H1 (cell line): Measurements from ENCODE around the gene RGS2. TPM values are rescaled to one million over a fixed set of nuclear protein-coding genes. Genes with fewer than 3 reads are reported as not detected.

Experiments
- CTCF ChIA-PET: fragments of 300-600 bp; sonication (Branson Sonifier 250); formaldehyde crosslinking; loops from one replicate; lab custom pipeline; 2021; ENCODE audit not compliant: partially characterized antibody; lab: Charles Lee
- POLR2A ChIA-PET: fragments of 300-600 bp; sonication (Branson Sonifier 250); formaldehyde crosslinking; loops from one replicate; lab custom pipeline; 2021; ENCODE audit warnings: inconsistent platforms; ENCODE audit not compliant: partially characterized antibody; lab: Charles Lee
- DNase-seq, 2 experiments: peaks; one replicate each; pipeline versions ENCODE4 v3.0.0 to v3.0.0-alpha.2; 2010 to 2022; ENCODE audit warnings: low spot score in 2 of 2, low read depth in 1 of 2, mixed read lengths in 1 of 2
- FAIRE-seq: peaks from 2 replicates; lab custom pipeline; 2011; peaks lifted over from hg19 to GRCh38; lab: Jason Lieb, UNC
- H2AFZ ChIP-seq: 2 replicates; pipeline ENCODE4 v1.8.1; 2012; ENCODE audit warnings: low read length, inconsistent platforms
- H2AK5ac ChIP-seq: 2 replicates; pipeline ENCODE4 v1.6.1; 2013; ENCODE audit warnings: low read depth, low read length
- H2BK120ac ChIP-seq: replicated peaks from 2 replicates; pipeline ENCODE3; 2013; ENCODE audit warnings: low read depth, low read length, inconsistent platforms
- H2BK12ac ChIP-seq: 2 replicates; pipeline ENCODE4 v1.6.1; 2013; ENCODE audit warnings: low read depth, low read length
- H2BK15ac ChIP-seq: 2 replicates; pipeline ENCODE4 v1.6.1; 2013; ENCODE audit warnings: low read length
- H2BK20ac ChIP-seq: 2 replicates; pipeline ENCODE4 v1.6.1; 2013; ENCODE audit warnings: low read length
- H2BK5ac ChIP-seq: 2 replicates; pipeline ENCODE4 v1.6.1; 2013; ENCODE audit warnings: low read depth, low read length
- H3K14ac ChIP-seq: 2 replicates; pipeline ENCODE4 v1.6.1; 2013; ENCODE audit warnings: inconsistent platforms; ENCODE audit not compliant: insufficient read length
- H3K18ac ChIP-seq: 2 replicates; pipeline ENCODE4 v1.6.1; 2013; ENCODE audit warnings: low read length; ENCODE audit errors: extremely low read depth
- H3K23ac ChIP-seq: 2 replicates; pipeline ENCODE4 v1.6.1; 2013; ENCODE audit warnings: inconsistent platforms; ENCODE audit not compliant: insufficient read length
- H3K23me2 ChIP-seq: 2 replicates; pipeline ENCODE4 v1.6.1; 2013; ENCODE audit warnings: low read depth, low read length
- H3K27ac ChIP-seq: 2 replicates; pipeline ENCODE4 v1.6.1; 2011; ENCODE audit warnings: low read depth, low read length, inconsistent platforms
- H3K27me3 ChIP-seq, 4 experiments: replicated peaks in 1 of 4; 1 replicate in 1 of 4; 2 replicates in 3 of 4; pipeline versions ENCODE4 v1.6.1 to v1.8.1; 2011 to 2013; ENCODE audit warnings: low read length in 3 of 4, mild to moderate bottlenecking in 3 of 4, inconsistent platforms in 2 of 4, mixed read lengths in 2 of 4, moderate library complexity in 1 of 4; ENCODE audit not compliant: control insufficient read depth in 3 of 4, insufficient read depth in 3 of 4; ENCODE audit errors: extremely low read depth in 1 of 4
- H3K36me3 ChIP-seq, 4 experiments: 2 replicates each; pipeline versions ENCODE4 v1.6.1 to v1.8.1; 2011 to 2013; ENCODE audit warnings: mild to moderate bottlenecking in 4 of 4, low read length in 3 of 4, moderate library complexity in 2 of 4, control low read depth in 1 of 4, inconsistent platforms in 1 of 4; ENCODE audit not compliant: insufficient read depth in 4 of 4, control insufficient read depth in 2 of 4
- H3K4ac ChIP-seq: replicated peaks from 2 replicates; pipeline ENCODE3; 2013; ENCODE audit warnings: low read length, low read depth, mixed read lengths, inconsistent platforms; ENCODE audit not compliant: insufficient read length
- H3K4me1 ChIP-seq, 4 experiments: replicated peaks in 1 of 4; 1 replicate in 1 of 4; 2 replicates in 3 of 4; pipeline versions ENCODE4 v1.6.1 to v1.8.1; 2011 to 2013; ENCODE audit warnings: low read length in 3 of 4, inconsistent platforms in 2 of 4, mixed read lengths in 1 of 4; ENCODE audit not compliant: insufficient read depth in 4 of 4, control insufficient read depth in 3 of 4
- H3K4me2 ChIP-seq, 2 experiments: 2 replicates each; pipeline versions ENCODE4 v1.6.1 to v1.8.1; 2011 to 2013; ENCODE audit warnings: low read depth in 2 of 2, low read length in 2 of 2, control low read depth in 1 of 2, inconsistent platforms in 1 of 2, mild to moderate bottlenecking in 1 of 2; ENCODE audit not compliant: insufficient read depth in 1 of 2
- H3K4me3 ChIP-seq, 4 experiments: fragments of 200-600, 300-600 bp in 1 of 4; sonication (generic), shearing (Covaris generic), sonication (Bioruptor Twin) in 1 of 4; 2 replicates each; pipeline versions ENCODE4 v1.5.1 to v1.8.1; 2011 to 2016; ENCODE audit warnings: low read length in 4 of 4, low read depth in 3 of 4, control low read depth in 2 of 4, inconsistent platforms in 2 of 4, mild to moderate bottlenecking in 2 of 4, mixed read lengths in 1 of 4, moderate library complexity in 1 of 4; ENCODE audit not compliant: insufficient read depth in 2 of 4; ENCODE audit errors: extremely low read depth in 1 of 4
- H3K56ac ChIP-seq: replicated peaks from 2 replicates; pipeline ENCODE3; 2013; ENCODE audit warnings: low read depth, mild to moderate bottlenecking, mixed read lengths, low read length, inconsistent platforms; ENCODE audit not compliant: insufficient read length
- H3K79me1 ChIP-seq: 2 replicates; pipeline ENCODE4 v1.6.1; 2013; ENCODE audit warnings: low read depth, low read length, control low read depth
- H3K79me2 ChIP-seq, 2 experiments: 2 replicates each; pipeline versions ENCODE4 v1.6.1 to v1.8.1; 2012 to 2013; ENCODE audit warnings: low read length in 2 of 2, mild to moderate bottlenecking in 2 of 2, inconsistent platforms in 1 of 2; ENCODE audit not compliant: insufficient read depth in 2 of 2, control insufficient read depth in 1 of 2
- H3K9ac ChIP-seq, 4 experiments: replicated peaks in 1 of 4; 1 replicate in 1 of 4; 2 replicates in 3 of 4; pipeline versions ENCODE4 v1.6.1 to v1.8.1; 2011 to 2013; ENCODE audit warnings: low read depth in 3 of 4, low read length in 3 of 4, control low read depth in 2 of 4, mild to moderate bottlenecking in 2 of 4, moderate library complexity in 2 of 4, inconsistent platforms in 1 of 4; ENCODE audit errors: extremely low read depth in 1 of 4
- H3K9me3 ChIP-seq, 2 experiments: 2 replicates each; pipeline versions ENCODE4 v1.6.1 to v1.8.1; 2012 to 2013; ENCODE audit warnings: mild to moderate bottlenecking in 2 of 2, moderate library complexity in 2 of 2, control low read depth in 1 of 2, inconsistent platforms in 1 of 2, low read depth in 1 of 2, low read length in 1 of 2, mixed read lengths in 1 of 2; ENCODE audit not compliant: insufficient read depth in 2 of 2
- H4K20me1 ChIP-seq, 2 experiments: replicated peaks in 1 of 2; 2 replicates each; pipeline versions ENCODE3 to v1.8.1; 2011 to 2013; ENCODE audit warnings: inconsistent platforms in 2 of 2, low read length in 2 of 2, mild to moderate bottlenecking in 1 of 2; ENCODE audit not compliant: insufficient read depth in 2 of 2, control insufficient read depth in 1 of 2
- H4K5ac ChIP-seq: 2 replicates; pipeline ENCODE4 v1.6.1; 2013; ENCODE audit warnings: low read length, low read depth, mixed read lengths, inconsistent platforms; ENCODE audit not compliant: insufficient read length
- H4K8ac ChIP-seq: 2 replicates; pipeline ENCODE4 v1.8.0; 2013; ENCODE audit warnings: mild to moderate bottlenecking, moderate library complexity, low read length, inconsistent platforms; ENCODE audit not compliant: insufficient read depth; ENCODE audit errors: extremely low read depth
- H4K91ac ChIP-seq: replicated peaks from 2 replicates; pipeline ENCODE3; 2013; ENCODE audit warnings: low read length, mixed read lengths, inconsistent platforms; ENCODE audit not compliant: insufficient read length
- ASH2L ChIP-seq: fragments of 200-600, 300-600 bp; sonication (generic); IDR thresholded peaks from one replicate; pipeline ENCODE4 v1.7.1; 2017; ENCODE audit warnings: low read length
- CBX8 ChIP-seq: fragments of 300-800, 300-1000 bp; sonication (generic); IDR thresholded peaks from 2 replicates; pipeline ENCODE4 v1.7.1; 2016; ENCODE audit warnings: low read depth, low read length, borderline replicate concordance
- CEBPB ChIP-seq: IDR thresholded peaks from 2 replicates; pipeline ENCODE4 v1.6.1; 2012; ENCODE audit warnings: low read depth, low read length
- CREB1 ChIP-seq: IDR thresholded peaks from 2 replicates; pipeline ENCODE4 v1.6.1; 2012; ENCODE audit warnings: inconsistent platforms
- CTCF ChIP-seq, 3 experiments: IDR thresholded peaks; 1 replicate in 2 of 3; 2 replicates in 1 of 3; pipeline versions ENCODE4 v1.5.1 to v1.6.1; 2011; ENCODE audit warnings: low read length in 3 of 3, mild to moderate bottlenecking in 3 of 3, inconsistent platforms in 2 of 3, low read depth in 1 of 3, moderate library complexity in 1 of 3; ENCODE audit not compliant: insufficient read depth in 1 of 3; ENCODE audit errors: control extremely low read depth in 1 of 3
- HDAC2 ChIP-seq, 2 experiments: fragments of 300-600 bp in 1 of 2; sonication (generic) in 1 of 2; IDR thresholded peaks; 2 replicates each; pipeline ENCODE4 v1.6.1; 2011 to 2012; ENCODE audit warnings: low read depth in 2 of 2, low read length in 2 of 2, mild to moderate bottlenecking in 2 of 2, moderate library complexity in 2 of 2, borderline replicate concordance in 1 of 2, inconsistent platforms in 1 of 2
- KDM1A ChIP-seq: fragments of 200-600, 300-600 bp; sonication (generic); IDR thresholded peaks from 2 replicates; pipeline ENCODE4 v1.7.1; 2016; ENCODE audit warnings: mild to moderate bottlenecking, low read length, borderline replicate concordance
- MAFK ChIP-seq: IDR thresholded peaks from 2 replicates; pipeline ENCODE4 v1.6.1; 2012; ENCODE audit warnings: low read depth, mild to moderate bottlenecking, improper control_type of control experiment, low read length
- POLR2A ChIP-seq, 2 experiments: IDR thresholded peaks; 1 replicate in 1 of 2; 2 replicates in 1 of 2; pipeline ENCODE4 v1.6.1; 2011; ENCODE audit warnings: low read depth in 2 of 2, low read length in 2 of 2, mild to moderate bottlenecking in 2 of 2; ENCODE audit errors: control extremely low read depth in 1 of 2
- WGBS, 2 experiments: shearing (Covaris generic) in 1 of 2; methylation state at CpG; one replicate each; pipeline versions ENCODE4 v1.1.6 to v1.1.7; 2013 to 2015; ENCODE audit warnings: low lambda C conversion rate in 2 of 2, mixed read lengths in 2 of 2, inconsistent platforms in 1 of 2, low coverage in 1 of 2, missing lambda C conversion rate in 1 of 2; ENCODE audit not compliant: insufficient replicate concordance in 2 of 2, insufficient coverage in 1 of 2, insufficient read length in 1 of 2; ENCODE audit errors: extremely low coverage in 1 of 2, missing lambda C conversion rate in 1 of 2; 5-methylcytosine and 5-hydroxymethylcytosine counted together
- polyA plus RNA-seq, 7 experiments: library from polyadenylated mRNA; depleted of rRNA in 3 of 7; stranded (reverse) in 5 of 7; unstranded in 2 of 7; fragments of >200 nt in 5 of 7; fragments of 200-250 nt in 2 of 7; gene quantifications; 1 replicate in 5 of 7; 2 replicates in 1 of 7; 4 replicates in 1 of 7; pipeline versions ENCODE4 v1.2.1 to v1.2.3, GENCODE V29; 2011 to 2013; ENCODE audit warnings: missing spikeins in 2 of 7, mixed read lengths in 2 of 7
- total RNA-seq: library from RNA; stranded (reverse); fragmentation: NEBNext Ultra II Directional; extraction: Animal tissue kit (Norgen Biotek cat#: 25700); gene quantifications from 2 replicates; pipeline ENCODE4 v1.2.1, GENCODE V29; 2021
- TF ChIP-seq, protein P1 (sequence below): IDR thresholded peaks from 2 replicates; pipeline ENCODE4 v1.6.1; 2012; ENCODE audit warnings: inconsistent platforms

Gene RGS2
- total and polyA plus RNA-seq, 2 of the 8 experiments (the other 6 are each of a cell fraction or from before 2014, with no cell fraction given) = 9.1 to 17.0 TPM

GRCh38 chr1:192812420-192813209 is 3.8 kb downstream of the RGS2 start:
- H4K5ac ChIP-seq = no peak overlapping the region
- H3K4me2 ChIP-seq = no peak overlapping the region
- H4K20me1 ChIP-seq = no peaks in the 10 kb centered on the region
- H4K91ac ChIP-seq = no peak overlapping the region
- no peak overlapping the region for H2BK5ac ChIP-seq
- H2AK5ac ChIP-seq = no peak overlapping the region
- ChIA-PET POLR2A (interaction anchor here (0.6 to 0.7 kb wide), 2 partner anchors 180 to 306 kb away, joined by 3 to 5 read pairs; no protein-coding TSS in a partner anchor), CTCF (interaction anchor here (1.0 to 3.9 kb wide), 2 partner anchors 113 to 207 kb away, joined by 3 to 14 read pairs; no protein-coding TSS in a partner anchor)
- no peaks in the 10 kb centered on the region; a peak in 3 of 7 replicates for H3K27me3 ChIP-seq
- no peak overlapping the region for H3K9ac ChIP-seq
- H2AFZ ChIP-seq = no peak overlapping the region
- H3K36me3 ChIP-seq = peaks cover 2 to 22% (median 6%) of the 10 kb centered on the region in 4 experiments; a peak in 6 of 8 replicates
- no peak overlapping the region for H2BK15ac ChIP-seq
- H3K27ac ChIP-seq = no peak overlapping the region
- H3K18ac ChIP-seq = no peak overlapping the region
- no peaks in the 10 kb centered on the region for H3K79me1 ChIP-seq
- H3K23ac ChIP-seq = no peak overlapping the region
- H3K23me2 ChIP-seq = peaks cover 12% of the 10 kb centered on the region; the same call in 1 of the 2 replicates
- WGBS, 2 experiments = 98% methylated on average over 3 of the region's 3 CpGs; no CpG with 5 or more reads in 1 of the 2 experiments
- H3K79me2 ChIP-seq = no peaks in the 10 kb centered on the region
- H2BK120ac ChIP-seq = no peak overlapping the region
- H3K4ac ChIP-seq = no peak overlapping the region
- peaks cover 0 to 7% (median 3%) of the 10 kb centered on the region in 4 experiments; a peak in 3 of 7 replicates for H3K4me1 ChIP-seq
- no peak overlapping the region for H2BK20ac ChIP-seq
- no peak overlapping the region for H3K14ac ChIP-seq
- FAIRE-seq (no peak), DNase-seq (no peak)
- no peak overlapping the region for H3K56ac ChIP-seq
- no peak overlapping the region for H3K4me3 ChIP-seq
- H3K9me3 ChIP-seq = no peaks in the 10 kb centered on the region
- no peak overlapping the region for H4K8ac ChIP-seq
- H2BK12ac ChIP-seq = no peak overlapping the region
- TF ChIP-seq KDM1A (no peak), CEBPB (no peak), HDAC2 (IDR thresholded peaks at IDR 0.05; ENCODE audit: borderline replicate concordance in 1 of 2, low read depth in 2 of 2, low read length in 2 of 2) (no peak), POLR2A (IDR thresholded peaks at IDR 0.05; ENCODE audit: control extremely low read depth in 1 of 2, low read depth in 2 of 2, low read length in 2 of 2) (no peak), CREB1 (no peak), CBX8 (no peak), MAFK (no peak), ASH2L (no peak), CTCF (IDR thresholded peaks at IDR 0.05; ENCODE audit: control extremely low read depth in 1 of 3, insufficient read depth in 1 of 3, low read depth in 1 of 3, low read length in 3 of 3) (no peak)
- TF ChIP-seq, protein P1, sequence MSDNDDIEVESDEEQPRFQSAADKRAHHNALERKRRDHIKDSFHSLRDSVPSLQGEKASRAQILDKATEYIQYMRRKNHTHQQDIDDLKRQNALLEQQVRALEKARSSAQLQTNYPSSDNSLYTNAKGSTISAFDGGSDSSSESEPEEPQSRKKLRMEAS = no peak
